Measurements from ENCODE around the gene GPR4.

GPR4 gene

DNA sequence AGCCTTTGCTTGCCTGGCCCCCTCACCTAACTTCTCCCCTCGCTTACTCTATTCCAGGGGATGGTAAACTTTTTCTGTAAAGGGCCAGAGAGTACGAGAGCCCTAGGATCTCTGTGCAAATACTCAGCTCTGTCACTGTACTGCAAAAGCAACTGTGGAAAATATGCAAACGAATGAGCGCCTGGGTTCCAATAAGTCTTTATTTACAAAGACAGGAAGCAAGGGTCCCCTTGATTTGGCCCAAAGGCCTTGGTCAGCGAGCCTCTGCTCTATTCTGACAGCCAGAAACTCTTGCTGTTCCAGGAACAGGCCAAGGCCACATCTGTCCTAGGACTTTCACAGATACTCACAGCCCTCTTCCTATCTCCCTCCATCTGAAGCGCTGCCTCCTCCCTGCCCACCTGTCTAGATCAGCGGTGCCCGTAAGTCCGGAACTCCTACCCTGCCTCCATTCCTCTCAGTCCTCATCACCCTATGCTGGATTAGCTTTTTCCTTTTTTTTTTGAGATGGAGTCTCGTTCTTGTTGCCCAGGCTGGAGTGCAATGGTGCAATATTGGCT lies 54.7 kb downstream of the GPR4 start:
- DNase-seq = no peak

DNA sequence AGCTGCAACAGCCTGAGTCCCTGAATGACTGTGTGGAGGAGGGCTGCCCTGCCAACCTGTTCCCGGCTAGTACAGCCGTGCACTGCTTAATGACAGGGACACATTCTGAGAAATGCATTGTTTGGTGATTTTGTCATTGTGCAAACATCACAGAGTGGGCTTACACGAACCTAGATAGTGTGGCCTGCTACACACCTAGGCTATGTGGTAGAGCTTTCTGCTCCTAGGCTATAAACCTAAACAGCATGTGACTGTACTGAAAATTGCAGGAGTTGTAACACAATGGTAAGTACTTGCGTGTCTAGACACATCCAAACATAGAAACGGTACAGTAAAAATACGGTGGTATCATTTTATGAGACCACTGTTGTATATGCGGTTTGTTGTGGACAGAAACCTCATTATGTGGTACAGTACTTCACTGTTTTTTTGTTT lies 59.8 kb downstream of the GPR4 start:
- DNase-seq = no peak

All from SHP77 (cell line).